Adipose tissue (tissue), 3 donors: ENCODE data around the gene CRYBG1. TPM values are rescaled to one million over a fixed set of nuclear protein-coding genes. Genes with fewer than 3 reads are reported as not detected.
"Not testable (repeated sequence)": the region's sequence is repeated elsewhere in the genome, so short reads cannot be mapped to it uniquely, and the experiment has no call there.

Experiments used
- H3K27ac ChIP-seq: one replicate; pipeline ENCODE4 v1.5.1; 2013; ENCODE audit warnings: low read depth, low read length
- WGBS, 3 donors: extraction: QIAGEN DNeasy Blood & Tissue Kit; methylation state at CpG; one replicate each; pipeline ENCODE4 v1.1.7; 2013; 5-methylcytosine and 5-hydroxymethylcytosine counted together
- polyA plus RNA-seq, 3 donors: library from polyadenylated mRNA; stranded (reverse); fragments of 200-250 nt; gene quantifications; one replicate each; pipeline ENCODE4 v1.2.3, GENCODE V29; 2013
- donor health status: healthy with polysubstance abuse.
- donor health status: Bipolar disorder and iron deficiency.
- donor health status: healthy.

Gene CRYBG1
- polyA plus RNA-seq, 3 donors, result 2.7 to 13.8 (median 3.9) TPM

DNA sequence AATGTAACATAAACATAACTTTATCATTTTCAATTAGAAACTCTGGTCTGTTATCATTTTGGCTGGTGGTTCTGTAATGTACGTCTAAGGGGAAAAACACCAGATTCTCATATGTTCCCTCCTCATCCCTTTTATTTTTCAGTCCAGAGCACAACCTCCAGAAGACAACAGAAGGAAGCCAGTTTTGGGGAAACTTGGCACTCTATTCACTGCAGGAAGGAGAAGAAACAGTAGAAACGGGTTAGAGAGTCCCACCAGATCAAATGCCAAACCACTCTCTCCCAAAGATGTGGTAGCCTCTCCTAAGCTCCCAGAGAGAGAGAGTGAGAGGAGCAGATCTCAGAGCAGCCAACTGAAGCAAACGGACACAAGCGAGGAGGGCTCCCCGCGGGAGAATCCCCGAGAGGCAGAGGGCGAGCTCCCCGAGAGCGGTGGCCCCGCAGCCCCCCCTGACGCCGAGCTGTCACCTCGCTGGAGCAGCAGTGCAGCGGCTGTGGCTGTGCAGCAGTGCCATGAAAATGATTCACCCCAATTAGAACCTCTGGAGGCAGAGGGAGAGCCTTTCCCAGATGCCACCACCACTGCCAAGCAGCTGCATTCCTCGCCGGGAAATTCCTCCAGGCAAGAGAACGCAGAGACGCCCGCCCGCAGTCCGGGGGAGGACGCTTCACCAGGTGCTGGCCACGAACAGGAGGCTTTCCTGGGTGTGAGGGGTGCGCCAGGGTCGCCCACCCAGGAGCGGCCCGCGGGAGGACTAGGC lies 151.0 kb downstream of the CRYBG1 start:
- no peak overlapping the region for H3K27ac ChIP-seq
- WGBS, 3 donors, result 0 to 1% (median 1%) methylated on average over 29 of the region's 29 CpGs

DNA sequence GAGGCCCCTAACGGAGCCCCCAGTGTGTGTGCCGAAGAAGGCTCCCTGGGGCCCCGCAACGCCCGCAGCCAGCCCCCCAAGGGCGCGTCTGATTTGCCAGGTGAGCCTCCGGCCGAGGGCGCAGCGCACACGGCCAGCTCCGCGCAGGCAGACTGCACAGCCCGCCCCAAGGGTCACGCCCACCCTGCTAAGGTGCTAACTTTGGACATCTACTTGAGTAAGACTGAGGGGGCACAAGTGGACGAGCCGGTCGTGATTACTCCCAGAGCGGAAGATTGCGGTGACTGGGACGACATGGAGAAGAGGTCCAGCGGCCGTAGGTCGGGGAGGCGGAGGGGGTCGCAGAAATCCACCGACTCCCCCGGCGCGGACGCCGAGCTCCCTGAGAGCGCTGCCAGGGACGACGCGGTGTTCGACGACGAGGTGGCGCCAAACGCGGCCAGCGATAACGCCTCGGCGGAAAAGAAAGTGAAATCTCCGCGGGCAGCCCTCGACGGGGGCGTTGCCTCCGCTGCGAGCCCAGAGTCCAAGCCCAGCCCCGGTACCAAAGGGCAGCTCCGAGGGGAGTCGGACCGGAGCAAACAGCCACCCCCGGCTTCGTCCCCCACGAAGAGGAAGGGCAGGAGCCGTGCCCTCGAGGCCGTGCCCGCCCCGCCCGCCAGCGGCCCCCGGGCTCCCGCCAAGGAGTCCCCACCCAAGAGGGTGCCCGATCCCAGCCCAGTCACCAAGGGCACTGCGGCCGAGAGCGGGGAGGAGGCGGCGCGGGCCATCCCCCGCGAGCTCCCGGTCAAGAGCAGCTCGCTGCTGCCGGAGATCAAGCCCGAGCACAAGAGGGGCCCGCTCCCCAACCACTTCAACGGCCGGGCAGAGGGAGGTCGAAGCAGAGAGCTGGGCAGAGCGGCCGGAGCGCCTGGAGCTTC lies 151.8 kb downstream of the CRYBG1 start:
- 0 to 1% (median 0%) methylated on average over 82 to 90 of the region's 90 CpGs for WGBS, 3 donors
- no peak overlapping the region for H3K27ac ChIP-seq

DNA sequence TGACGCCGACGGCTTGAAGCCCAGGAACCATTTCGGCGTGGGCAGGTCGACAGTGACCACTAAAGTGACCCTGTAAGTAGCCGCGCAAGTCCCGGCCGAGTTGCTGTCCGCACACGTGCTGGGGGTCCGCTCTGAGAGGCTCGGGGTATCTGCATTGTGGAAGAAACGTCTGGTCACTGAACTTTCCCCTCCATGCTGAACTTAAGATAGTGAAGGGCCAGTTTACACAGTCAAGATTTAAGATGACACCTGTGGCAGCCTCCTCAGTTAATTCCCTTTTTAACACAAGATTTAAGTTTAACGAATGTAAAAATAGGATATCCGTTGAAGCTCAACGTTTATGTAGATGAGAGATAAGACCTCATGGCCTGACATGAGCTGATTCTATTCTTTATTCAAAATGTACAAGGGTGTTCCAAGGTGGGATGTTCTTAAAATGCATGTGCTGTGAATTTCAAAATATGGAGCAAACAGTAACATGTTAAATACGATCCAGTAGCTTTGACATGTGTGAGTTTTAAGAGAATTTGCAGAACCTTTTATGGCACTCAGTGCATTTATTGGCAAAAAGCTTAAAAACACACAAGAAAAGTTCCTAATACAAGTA lies 152.6 kb downstream of the CRYBG1 start:
- H3K27ac ChIP-seq, result no peak overlapping the region

DNA sequence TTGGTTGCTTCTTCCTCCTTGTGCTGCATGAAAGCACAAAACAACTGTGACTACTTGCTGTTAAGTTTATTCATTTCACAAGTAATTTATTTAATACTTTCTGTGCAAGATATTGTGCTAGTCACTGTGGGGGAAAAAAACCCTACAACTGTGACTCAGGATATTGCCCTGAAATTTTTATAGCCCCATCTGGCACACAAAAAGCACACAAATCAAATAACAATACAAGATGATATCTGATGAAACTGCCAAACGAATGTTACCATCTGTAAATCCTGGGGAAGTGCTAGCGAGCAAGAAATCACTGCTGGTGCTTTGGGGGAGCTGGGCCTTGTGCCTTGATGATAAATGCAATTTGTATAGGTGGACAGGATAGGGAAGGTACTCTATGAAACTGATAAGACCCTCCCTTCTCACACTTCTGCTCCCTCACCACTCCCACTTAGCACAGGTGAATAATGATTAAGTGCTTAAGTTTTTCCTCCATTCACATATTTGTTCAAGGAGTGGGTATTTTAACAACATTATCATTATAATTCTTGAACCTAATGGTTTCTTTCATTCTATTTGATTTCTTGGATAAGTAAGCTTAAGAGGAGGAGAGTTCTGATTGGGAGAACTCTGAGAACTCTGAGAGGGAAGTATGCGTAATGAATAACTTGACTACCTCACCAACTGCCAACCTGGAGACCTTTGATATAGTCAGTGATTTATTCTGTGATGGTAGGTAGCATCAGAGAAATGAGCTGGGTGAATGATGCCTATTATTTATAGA lies 153.5 kb downstream of the CRYBG1 start:
- H3K27ac ChIP-seq, result no peak overlapping the region
- WGBS, 3 donors, result 34 to 51% (median 38%) methylated on average over 3 of the region's 3 CpGs

More for the DNA sequence above, 152.6 kb downstream of the CRYBG1 start:
- WGBS, 3 donors, result 4 to 17% (median 5%) methylated on average over 19 of the region's 19 CpGs

DNA sequence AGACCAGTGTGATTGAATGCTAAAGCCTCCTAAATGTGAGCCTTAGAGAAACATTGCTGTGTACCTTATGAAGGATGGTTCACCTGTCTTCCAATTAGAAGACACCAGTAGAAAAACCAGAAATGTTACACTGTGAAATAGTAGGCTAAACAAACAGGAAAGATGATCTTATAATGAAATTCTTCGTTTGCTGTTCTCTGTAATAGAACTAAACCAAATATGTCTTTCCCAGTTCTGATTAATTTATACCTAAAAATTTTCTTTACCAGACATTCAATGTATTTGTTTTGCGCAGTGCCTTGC lies 154.0 kb downstream of the CRYBG1 start:
- no peak overlapping the region for H3K27ac ChIP-seq
- WGBS, 3 donors, result 64 to 71% (median 70%) methylated on average over 2 of the region's 2 CpGs

DNA sequence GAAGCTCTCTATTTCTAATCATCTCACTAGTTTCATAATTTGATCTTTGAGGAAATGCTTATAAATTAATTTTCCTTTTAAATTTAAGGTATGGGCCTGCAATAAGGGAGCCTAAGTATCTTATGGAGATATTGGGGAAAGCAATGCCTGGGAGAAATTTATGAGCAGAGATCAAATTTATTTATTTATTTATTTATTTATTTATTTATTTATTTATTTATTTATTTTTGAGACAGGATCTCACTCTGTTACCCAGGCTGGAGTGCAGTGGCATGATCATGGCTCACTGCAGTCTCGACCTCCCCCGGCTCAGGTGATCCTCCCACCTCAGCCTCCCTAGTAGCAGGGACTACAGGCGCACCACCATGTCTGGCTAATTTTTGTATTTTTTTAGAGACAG lies 155.1 kb downstream of the CRYBG1 start:
- not testable (repeated sequence) for H3K27ac ChIP-seq
- WGBS, 3 donors, result 94 to 98% (median 98%) methylated on average over 3 of the region's 3 CpGs

DNA sequence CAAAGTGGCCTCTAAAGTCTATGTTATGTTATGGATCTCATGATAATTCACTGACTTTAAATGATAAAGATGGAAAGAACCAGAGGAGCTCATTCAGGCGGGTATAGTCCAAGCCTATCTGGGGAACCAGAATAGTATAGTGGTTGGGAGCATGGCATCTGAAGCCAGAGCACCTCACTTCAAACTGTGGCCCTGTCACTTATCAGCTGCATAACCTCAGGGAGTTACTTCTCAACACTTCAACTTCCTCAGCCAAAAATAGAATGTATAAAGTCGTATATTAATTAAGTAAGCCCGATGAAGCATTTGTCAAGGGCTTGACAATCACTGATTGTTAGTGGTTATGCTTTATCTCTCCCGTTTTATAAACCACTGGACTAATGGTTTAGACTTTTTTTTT lies 156.1 kb downstream of the CRYBG1 start:
- WGBS, 3 donors, result 37 to 50% (median 44%) methylated on average over 4 of the region's 4 CpGs
- no peak overlapping the region for H3K27ac ChIP-seq

DNA sequence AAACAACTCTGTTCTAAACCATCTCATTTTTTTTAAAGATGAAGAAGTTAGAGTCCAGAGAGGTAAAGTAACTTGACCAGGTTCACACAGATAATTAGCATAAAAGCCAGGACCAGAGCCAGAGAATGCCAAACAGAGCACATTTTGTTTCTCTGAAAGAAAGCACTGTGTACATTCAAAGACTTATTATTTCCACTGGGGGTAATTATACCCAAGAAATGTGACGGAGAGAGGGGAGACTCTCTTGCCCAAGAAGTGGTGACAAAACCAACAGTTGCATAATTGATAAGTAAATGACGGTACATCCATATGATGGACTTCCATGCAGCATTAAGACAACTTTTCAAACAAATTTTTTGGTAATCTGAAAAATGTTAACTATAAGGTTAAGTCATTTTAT lies 157.2 kb downstream of the CRYBG1 start:
- H3K27ac ChIP-seq, result no peak overlapping the region
- 47 to 75% (median 53%) methylated on average over 2 of the region's 2 CpGs for WGBS, 3 donors

DNA sequence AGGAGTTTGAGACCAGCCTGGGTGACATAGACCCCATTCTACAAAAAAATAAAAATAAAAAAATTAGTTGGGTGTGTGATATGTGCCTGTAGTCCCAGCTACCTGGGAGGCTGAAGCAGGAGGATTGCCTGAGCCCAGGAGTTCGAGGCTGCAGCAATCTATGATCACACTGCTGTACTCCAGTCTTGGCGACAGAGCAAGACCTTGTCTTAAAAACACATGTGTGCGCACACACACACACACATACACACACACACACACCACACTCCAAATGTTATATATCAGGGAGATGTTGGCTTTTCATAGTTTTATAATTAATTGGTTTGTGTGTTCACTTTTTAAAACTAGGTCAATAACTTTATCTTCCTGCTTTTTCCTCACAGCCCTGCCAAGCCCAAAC lies 158.2 kb downstream of the CRYBG1 start:
- H3K27ac ChIP-seq, result no peak overlapping the region
- WGBS, 3 donors, result 81 to 87% (median 85%) methylated on average over 3 of the region's 3 CpGs

DNA sequence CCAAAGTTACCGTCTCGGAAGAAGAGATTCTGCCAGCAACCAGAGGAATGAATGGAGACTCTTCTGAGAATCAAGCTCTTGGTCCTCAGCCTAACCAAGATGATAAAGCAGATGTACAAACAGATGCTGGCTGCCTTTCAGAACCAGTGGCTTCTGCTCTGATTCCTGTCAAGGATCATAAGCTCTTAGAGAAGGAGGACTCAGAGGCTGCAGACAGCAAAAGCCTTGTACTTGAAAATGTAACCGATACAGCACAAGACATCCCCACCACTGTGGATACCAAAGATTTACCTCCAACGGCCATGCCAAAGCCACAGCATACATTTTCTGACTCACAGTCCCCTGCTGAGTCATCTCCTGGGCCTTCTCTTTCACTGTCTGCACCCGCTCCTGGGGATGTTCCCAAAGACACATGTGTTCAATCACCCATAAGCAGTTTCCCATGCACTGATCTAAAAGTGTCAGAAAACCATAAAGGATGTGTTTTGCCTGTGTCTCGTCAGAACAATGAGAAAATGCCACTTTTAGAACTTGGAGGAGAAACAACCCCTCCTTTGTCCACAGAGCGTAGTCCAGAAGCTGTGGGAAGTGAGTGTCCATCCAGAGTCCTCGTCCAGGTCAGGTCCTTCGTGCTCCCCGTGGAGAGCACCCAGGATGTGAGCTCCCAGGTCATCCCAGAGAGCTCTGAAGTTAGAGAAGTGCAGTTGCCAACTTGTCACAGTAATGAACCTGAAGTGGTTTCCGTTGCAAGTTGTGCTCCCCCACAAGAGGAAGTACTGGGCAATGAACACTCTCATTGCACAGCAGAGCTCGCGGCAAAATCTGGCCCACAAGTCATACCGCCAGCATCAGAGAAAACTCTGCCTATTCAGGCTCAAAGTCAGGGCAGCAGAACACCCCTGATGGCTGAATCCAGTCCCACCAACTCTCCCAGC lies 159.2 kb downstream of the CRYBG1 start:
- 34 to 73% (median 45%) methylated on average over 14 of the region's 14 CpGs for WGBS, 3 donors

DNA sequence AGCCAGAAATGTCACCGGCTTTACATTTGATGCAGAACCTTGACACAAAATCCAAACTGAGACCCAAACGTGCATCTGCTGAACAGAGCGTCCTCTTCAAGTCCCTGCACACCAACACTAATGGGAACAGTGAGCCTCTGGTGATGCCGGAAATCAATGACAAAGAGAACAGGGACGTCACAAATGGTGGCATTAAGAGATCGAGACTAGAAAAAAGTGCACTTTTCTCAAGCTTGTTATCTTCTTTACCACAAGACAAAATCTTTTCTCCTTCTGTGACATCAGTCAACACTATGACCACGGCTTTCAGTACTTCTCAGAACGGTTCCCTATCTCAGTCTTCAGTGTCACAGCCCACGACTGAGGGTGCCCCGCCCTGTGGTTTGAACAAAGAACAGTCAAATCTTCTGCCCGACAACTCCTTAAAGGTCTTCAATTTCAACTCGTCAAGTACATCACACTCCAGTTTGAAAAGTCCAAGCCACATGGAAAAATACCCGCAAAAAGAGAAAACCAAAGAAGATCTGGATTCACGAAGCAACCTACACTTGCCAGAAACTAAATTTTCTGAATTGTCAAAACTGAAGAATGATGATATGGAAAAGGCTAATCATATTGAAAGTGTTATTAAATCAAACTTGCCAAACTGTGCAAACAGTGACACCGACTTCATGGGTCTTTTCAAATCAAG lies 160.3 kb downstream of the CRYBG1 start:
- H3K27ac ChIP-seq, result no peak overlapping the region
- WGBS, 3 donors, result 69 to 79% (median 75%) methylated on average over 15 of the region's 15 CpGs

More for the DNA sequence above, 159.2 kb downstream of the CRYBG1 start:
- H3K27ac ChIP-seq, result no peak overlapping the region

DNA sequence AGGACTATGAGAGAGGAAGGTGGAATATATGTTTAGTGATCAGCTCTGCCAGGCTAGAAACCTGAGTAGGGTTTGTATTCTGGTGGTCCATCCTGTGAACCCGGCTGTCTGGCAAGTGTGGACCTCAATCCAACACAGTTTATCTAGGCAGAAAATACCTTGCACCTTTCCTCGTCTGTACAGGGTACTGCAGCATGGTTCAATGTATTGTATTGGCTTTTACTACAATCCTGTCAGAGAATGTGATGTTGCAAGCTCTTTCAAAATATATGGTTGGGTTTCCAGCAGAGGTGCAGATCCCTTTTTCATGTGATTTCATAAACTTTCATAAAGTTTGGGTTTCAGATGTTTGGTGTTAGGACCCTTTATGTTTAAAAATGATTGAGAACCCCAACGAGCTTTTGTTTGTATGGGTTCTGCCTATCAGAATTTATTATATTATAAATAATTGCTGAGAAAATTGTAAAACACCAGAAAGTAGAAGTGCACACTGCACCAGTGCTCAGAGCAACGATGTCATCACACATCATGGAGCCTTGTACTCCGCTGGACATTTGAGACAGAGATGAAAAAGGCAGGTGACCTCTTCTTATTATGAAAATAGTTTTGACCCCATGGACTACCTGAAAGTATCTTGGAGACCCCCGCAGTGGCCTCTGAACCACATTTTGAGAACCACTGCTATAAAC lies 162.2 kb downstream of the CRYBG1 start:
- no peak overlapping the region for H3K27ac ChIP-seq
- 58 to 85% (median 69%) methylated on average over 6 of the region's 6 CpGs for WGBS, 3 donors

DNA sequence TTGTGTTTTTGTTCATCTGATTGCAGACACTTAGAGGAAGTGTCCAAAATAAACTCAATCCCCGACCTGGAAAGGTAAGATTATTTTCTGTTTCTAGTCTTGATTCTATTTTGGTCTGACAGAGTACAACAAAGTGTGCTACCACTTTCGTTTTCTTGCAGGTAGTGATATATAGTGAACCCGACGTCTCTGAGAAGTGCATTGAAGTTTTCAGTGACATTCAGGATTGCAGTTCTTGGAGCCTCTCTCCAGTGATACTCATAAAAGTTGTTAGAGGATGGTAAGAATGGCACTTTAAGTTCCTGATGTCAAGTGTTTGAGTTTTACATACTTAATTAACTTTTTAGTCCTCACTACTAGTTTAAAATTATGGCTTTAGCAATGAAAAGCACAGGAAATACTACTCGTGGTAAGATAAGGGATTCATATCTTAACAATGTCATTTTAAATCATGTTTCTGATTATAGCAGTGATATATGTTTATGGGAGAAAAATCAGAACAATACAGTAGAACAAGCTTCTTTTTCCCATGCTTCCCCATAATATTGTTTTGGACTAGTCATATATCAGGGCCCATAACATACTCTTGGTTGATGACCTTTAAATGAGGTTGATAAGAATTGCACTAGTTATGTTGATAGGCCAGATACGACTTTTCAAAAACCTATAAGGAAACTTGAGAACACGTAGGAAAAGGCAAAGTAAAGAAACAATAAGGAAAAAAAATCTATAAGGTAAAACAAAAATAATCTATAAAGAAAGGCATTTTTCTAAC lies 164.8 kb downstream of the CRYBG1 start:
- 23 to 42% (median 35%) methylated on average over 7 of the region's 7 CpGs for WGBS, 3 donors
- no peak overlapping the region for H3K27ac ChIP-seq

DNA sequence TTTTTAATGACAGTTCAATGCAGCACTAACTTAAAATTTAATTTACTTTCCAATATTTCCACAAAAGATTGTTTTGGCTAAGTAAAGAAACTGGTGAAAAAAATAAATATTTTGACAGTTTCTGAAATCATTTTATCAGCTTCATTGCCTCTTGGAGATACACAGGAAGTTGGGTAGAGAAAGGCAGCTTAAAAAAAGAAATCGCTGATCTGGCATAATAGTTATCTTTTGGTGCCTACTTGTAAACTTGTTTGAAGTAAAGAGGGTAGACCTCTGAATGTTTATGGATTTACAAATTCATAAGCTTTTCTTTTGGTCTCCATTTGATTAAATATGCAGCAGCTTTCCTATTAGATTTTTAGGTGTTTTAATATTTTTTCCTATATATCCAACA lies 165.4 kb downstream of the CRYBG1 start:
- H3K27ac ChIP-seq, result no peak overlapping the region
- WGBS, 3 donors, result 66 to 73% (median 71%) methylated on average over 1 of the region's 1 CpG

DNA sequence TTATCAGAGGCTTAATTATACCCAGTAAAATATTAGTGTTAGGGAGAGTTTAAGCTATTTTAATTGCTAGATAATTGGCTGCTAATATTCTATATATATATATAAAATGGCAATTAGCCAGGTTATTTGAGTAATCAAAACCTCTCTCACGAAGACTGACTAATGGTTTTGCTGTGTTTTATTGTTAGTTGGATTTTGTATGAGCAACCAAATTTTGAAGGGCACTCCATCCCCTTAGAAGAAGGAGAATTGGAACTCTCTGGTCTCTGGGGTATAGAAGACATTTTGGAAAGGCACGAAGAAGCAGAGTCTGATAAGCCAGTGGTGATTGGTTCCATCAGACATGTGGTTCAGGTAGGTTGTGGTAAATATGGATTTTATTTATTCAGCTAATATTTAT lies 166.6 kb downstream of the CRYBG1 start:
- no peak overlapping the region for H3K27ac ChIP-seq
- WGBS, 3 donors, result 87 to 92% (median 88%) methylated on average over 2 of the region's 2 CpGs

DNA sequence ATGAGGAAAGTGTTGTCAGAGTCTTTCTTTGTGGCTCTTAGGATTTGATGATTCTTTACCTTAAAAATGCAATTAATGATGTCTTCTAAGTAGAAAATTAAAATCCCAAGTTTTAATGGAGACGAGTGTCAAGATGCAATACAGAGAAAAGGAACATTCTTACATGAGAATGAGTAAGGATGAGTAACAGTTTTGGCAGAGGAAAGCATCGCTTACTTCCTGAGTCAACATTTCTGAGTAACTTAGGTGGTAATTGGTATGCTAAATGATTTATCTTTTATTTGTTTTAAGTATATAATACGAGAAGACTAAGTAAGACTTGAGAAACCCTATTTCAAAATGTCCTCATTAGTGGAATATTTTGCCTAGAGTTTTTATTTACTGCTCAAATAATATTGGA lies 167.5 kb downstream of the CRYBG1 start:
- no peak overlapping the region for H3K27ac ChIP-seq
- 49 to 78% (median 59%) methylated on average over 3 of the region's 3 CpGs for WGBS, 3 donors
